WTC11 (cell line): Measurements from ENCODE around the gene ATP2A2.

Source experiments
- ESRRA ChIP-seq: sonication (generic); formaldehyde crosslinking; IDR thresholded peaks from 2 replicates; pipeline ENCODE4 v1.8.1; 2022; ENCODE audit warnings: mild to moderate bottlenecking, missing genetic modification reagents, borderline replicate concordance
- TF ChIP-seq, protein P1 (sequence below): fragments of 200-600 bp; IDR thresholded peaks from 2 replicates; pipeline ENCODE4 v1.8.0; 2022; ENCODE audit warnings: antibody characterized with exemption

DNA sequence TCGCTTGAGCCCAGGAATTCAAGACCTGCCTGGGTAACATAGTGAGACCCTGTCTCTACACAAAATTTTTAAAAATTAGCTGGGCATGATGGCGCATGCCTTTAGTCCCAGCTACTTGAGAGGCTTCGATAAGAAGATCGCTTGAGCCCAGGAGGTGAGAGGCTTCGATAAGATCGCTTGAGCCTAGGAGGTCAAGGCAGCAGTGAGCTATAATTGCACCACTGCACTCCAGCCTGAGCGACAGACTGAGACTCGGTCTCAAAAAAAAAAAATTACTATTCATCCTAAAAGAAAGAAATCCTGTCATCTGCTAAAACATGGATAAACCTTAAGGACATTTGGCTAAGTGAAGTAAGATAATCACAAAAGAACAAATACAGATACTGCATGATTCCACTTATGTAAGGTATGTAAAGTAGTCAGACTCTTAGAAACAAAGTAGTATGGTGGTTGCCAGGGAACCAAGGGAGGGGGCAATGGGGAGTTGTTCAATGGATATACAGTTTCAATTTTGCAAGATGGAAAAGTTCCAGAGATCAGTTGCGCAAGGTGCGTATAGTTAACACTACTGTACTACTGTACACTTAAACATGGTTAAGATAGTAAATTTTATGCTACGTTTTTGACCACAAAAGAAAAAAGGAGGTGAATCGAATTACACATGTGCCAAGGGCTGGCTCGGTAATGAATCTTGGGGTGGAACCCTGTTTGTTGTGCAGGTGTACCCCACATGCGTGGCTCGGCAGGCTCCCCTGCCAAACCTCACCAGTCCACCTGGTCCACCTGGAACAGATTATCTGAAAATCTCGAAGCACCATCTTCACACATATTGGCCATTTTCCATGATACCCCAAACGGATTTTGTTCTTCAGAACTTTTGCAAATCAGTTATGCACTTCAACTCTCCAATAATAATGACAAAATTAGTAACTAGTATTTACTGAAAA, 18.3 kb upstream of the ATP2A2 start:
- TF ChIP-seq, protein P1, sequence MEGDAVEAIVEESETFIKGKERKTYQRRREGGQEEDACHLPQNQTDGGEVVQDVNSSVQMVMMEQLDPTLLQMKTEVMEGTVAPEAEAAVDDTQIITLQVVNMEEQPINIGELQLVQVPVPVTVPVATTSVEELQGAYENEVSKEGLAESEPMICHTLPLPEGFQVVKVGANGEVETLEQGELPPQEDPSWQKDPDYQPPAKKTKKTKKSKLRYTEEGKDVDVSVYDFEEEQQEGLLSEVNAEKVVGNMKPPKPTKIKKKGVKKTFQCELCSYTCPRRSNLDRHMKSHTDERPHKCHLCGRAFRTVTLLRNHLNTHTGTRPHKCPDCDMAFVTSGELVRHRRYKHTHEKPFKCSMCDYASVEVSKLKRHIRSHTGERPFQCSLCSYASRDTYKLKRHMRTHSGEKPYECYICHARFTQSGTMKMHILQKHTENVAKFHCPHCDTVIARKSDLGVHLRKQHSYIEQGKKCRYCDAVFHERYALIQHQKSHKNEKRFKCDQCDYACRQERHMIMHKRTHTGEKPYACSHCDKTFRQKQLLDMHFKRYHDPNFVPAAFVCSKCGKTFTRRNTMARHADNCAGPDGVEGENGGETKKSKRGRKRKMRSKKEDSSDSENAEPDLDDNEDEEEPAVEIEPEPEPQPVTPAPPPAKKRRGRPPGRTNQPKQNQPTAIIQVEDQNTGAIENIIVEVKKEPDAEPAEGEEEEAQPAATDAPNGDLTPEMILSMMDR, result no peak
- no peak for TF ChIP-seq ESRRA (CRISPR knock-in tag)
